NCI-H187 treated with DMSO at 0.1 percent for 48 hours (cell line): ENCODE data around the gene AQP5.

Source experiments
- DNase-seq: peaks from one replicate; lab custom pipeline; 2025; lab: John Stamatoyannopoulos, UW

The AQP5 gene

GRCh38 chr12:49961111-49961922 lies at the start of gene AQP5:
AQP5 (plus strand) TSS chr12:49961872; CDS start chr12:49962018, 146 bp downstream.
- no peak for DNase-seq

GRCh38 chr12:49912345-49913255 lies 49.1 kb upstream of the AQP5 start:
- no peak for DNase-seq

DNA sequence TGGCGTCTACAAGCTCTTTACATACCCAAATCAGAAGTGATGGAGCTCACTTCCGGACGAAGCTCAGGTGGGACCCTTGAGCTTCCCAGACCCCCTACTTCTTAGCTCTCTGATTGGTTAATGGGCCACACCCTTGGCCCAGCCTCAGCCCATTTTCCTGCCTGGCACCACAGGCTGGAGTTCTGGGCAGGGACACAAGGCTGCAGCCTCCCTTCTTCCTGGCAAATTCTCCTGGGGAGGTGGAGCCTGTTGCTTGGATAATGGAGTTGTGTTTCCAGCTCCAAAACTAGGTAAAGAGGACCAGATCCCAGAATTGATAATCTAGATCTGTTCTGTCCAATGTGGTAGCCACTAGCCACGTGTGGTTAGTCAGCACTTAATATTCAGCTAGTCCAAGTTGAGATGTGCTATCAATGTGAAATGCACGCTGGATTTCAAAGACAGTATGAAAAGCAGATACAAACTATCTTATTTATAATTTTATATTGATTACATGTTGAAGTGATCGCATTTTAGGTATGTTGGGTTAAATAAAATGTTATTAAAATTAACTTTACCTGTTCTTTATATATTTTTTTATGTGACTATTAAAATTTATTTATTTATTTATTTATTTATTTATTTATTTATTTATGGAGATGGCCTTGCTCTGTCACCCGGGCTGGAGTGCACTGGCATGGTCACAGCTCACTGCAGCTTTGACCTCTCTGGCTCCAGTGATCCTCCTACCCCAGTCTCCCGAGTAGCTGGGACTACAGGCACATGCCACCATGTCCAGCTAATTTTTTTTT lies 45.3 kb upstream of the AQP5 start:
- DNase-seq, result no peak

- DNase-seq, result no peak
Observed at GRCh38 chr12:49917166-49917787, 44.4 kb upstream of the AQP5 start.

- DNase-seq, result no peak
Observed at GRCh38 chr12:49917788-49918173, 43.9 kb upstream of the AQP5 start.

- no peak for DNase-seq
Observed at GRCh38 chr12:49920241-49920914, 41.3 kb upstream of the AQP5 start.

DNA sequence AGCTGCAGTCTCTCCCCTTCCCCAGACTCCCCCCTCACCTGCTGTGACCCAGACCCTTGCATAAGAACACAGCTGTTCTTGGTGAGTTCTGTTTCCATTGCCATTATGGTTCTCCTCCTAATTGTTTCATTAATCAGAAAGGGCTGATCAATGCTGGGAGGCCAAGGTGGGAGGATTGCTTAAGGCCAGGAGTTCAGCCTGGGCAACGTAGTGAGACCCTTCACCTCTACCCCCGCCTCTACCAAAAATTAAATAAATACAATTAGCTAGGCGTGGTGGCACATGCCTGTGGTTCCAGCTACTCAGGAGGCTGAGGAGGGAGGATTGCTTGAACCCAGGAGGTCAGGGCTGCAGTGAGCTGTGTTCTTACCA lies 40.8 kb upstream of the AQP5 start:
- DNase-seq, result no peak

GRCh38 chr12:49921299-49921698 lies 40.4 kb upstream of the AQP5 start:
- no peak for DNase-seq

DNA sequence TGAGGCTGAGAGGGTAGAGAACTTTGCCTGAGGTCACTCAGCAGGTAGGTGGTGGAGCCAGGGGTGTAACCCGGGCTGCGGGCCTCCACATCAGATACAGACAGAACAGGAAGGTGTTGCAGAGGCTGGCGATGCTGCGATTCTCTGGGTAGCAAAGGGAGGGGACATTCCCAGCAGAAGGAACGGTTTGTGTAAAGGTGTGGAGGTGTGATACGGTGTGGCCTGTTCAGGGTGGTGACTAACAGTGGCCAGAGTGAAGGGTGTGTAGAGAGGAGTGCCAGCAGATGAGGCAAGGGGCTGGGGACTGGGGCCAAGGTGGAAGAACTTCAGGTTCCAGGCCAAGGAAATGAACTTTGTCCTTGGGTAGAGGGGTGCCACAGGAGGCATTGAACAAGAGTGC lies 39.7 kb upstream of the AQP5 start:
- no peak for DNase-seq

DNA sequence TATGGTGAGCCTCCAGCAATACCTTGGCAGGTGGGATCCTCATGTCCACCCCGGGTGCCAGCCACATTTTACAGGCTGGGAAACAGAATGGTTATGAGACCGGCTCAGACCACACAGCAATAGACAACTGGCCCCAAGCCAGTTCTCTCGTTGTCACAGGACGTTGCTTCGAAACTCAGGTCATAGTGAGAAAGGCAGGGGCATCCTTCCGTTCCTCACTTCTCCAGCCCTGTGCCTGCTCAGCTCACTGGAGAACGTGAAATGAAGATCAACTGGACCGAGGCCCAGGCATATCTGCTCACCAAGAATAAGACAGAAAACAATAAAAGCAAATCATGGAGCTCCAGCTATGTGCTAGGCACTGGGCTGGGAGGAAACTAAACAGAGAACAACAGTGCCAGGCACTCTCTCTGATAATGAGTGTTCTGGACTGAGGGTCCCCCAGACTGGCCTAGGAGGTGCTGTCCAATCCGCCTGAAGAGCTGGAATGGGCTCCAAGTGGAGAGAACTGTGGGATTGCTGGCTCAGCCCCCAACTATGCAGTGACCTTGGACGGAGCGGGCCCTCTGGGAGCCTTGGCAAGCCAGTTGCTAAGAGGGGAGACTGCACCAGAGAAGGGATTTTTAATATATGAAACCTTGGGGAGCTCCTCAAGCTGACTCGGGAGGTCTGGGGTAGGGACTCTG lies 39.2 kb upstream of the AQP5 start:
- no peak for DNase-seq

GRCh38 chr12:49923035-49923644 lies 38.5 kb upstream of the AQP5 start:
- DNase-seq, result no peak

DNA sequence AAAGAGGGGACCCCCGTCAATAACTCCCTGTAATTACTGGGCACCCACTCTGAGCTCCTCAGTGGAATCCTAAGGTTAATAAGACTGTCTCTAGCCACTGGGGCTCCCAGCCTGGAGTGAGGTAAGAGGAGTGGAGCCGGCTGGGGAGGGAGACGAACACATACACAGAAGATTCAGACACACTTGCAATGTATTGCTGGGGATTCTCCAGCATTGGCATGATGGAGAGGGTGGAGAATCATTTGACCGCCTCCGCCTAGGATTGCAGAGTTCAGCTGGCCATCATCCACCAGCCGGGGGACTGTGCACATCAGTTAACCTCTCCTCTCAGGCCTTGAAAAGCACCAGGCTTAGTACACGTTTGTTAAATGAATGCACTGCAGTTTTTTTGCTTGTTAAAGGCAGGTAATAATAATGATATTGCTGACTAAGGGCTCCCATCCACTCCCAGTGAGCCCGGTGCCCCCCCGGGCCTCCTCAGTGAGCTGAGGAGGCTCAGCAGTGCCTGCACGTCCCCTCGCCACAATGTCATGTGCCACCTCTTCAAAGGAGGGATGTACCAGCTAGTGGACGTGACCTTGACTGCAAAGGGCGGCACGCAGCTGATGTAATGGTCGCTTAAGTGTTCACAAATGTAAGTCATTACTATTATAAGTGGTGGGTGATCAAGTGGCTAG lies 37.7 kb upstream of the AQP5 start:
- no peak for DNase-seq

- DNase-seq, result no peak
Observed at GRCh38 chr12:49924628-49925246, 36.9 kb upstream of the AQP5 start.

GRCh38 chr12:49925433-49926204 lies 36.1 kb upstream of the AQP5 start:
- no peak for DNase-seq

DNA sequence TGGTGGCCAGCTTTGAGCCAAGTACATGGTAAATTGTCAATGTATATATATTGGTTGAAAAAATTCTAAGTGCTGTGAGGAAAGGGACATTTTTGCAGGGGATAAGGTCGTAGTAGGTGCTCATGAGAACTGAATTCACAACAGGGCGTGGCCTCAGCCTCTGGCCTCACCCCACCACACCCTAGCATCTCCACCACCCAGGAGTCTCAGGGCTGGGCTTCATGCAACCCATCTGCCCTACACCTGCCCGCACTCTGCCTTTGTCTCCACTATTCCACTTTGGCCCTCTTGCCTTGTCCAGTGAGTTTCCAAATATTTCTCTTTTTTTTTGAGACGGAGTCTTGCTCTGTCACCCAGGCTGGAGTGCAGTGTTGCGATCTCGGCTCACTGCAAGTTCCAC lies 33.2 kb upstream of the AQP5 start:
- DNase-seq, result no peak

GRCh38 chr12:49929581-49929980 lies 32.1 kb upstream of the AQP5 start:
- DNase-seq, result no peak

- DNase-seq, result no peak
Observed at GRCh38 chr12:49930515-49931288, 31.0 kb upstream of the AQP5 start.

GRCh38 chr12:49932023-49932422 lies 29.6 kb upstream of the AQP5 start:
- no peak for DNase-seq
